H9 (cell line): ENCODE results near the gene ACVR2B. TPM values are rescaled to one million over a fixed set of nuclear protein-coding genes. Genes with fewer than 3 reads are reported as not detected.

ENCODE experiments used
- DNase-seq: peaks from one replicate; pipeline ENCODE4 v3.0.0-alpha.2; 2017
- H2AFZ ChIP-seq: one replicate; pipeline ENCODE4 v1.6.1; 2013; ENCODE audit warnings: mild to moderate bottlenecking, low read length, control low read depth, moderate library complexity
- H2AK5ac ChIP-seq: 2 replicates; pipeline ENCODE4 v1.6.1; 2013; ENCODE audit warnings: low read length, control low read depth, mixed read lengths; ENCODE audit not compliant: insufficient read length
- H2BK120ac ChIP-seq: one replicate; pipeline ENCODE4 v1.6.1; 2013; ENCODE audit warnings: low read depth, mild to moderate bottlenecking, low read length, control low read depth, inconsistent platforms; ENCODE audit not compliant: poor library complexity, severe bottlenecking
- H2BK12ac ChIP-seq: 2 replicates; pipeline ENCODE4 v1.6.1; 2013; ENCODE audit warnings: low read length, control low read depth, mixed read lengths, low read depth; ENCODE audit not compliant: insufficient read length
- H2BK15ac ChIP-seq: 2 replicates; pipeline ENCODE4 v1.6.1; 2013; ENCODE audit warnings: low read depth, low read length, control low read depth
- H2BK20ac ChIP-seq: one replicate; pipeline ENCODE4 v1.6.1; 2013; ENCODE audit warnings: low read depth, mild to moderate bottlenecking, low read length, control low read depth, inconsistent platforms; ENCODE audit not compliant: poor library complexity, severe bottlenecking
- H2BK5ac ChIP-seq: 2 replicates; pipeline ENCODE4 v1.6.1; 2013; ENCODE audit warnings: low read length, control low read depth, mixed read lengths; ENCODE audit not compliant: insufficient read length
- H3K14ac ChIP-seq: 2 replicates; pipeline ENCODE4 v1.6.1; 2013; ENCODE audit warnings: low read length, control low read depth; ENCODE audit not compliant: insufficient read depth
- H3K18ac ChIP-seq: 2 replicates; pipeline ENCODE4 v1.6.1; 2013; ENCODE audit warnings: low read depth, mild to moderate bottlenecking, mixed read lengths, low read length, control low read depth; ENCODE audit not compliant: insufficient read length
- H3K23ac ChIP-seq: 2 replicates; pipeline ENCODE4 v1.6.1; 2013; ENCODE audit warnings: low read length, control low read depth, mixed read lengths, low read depth; ENCODE audit not compliant: insufficient read length
- H3K23me2 ChIP-seq: 2 replicates; pipeline ENCODE4 v1.6.1; 2013; ENCODE audit warnings: low read depth, mild to moderate bottlenecking, mixed read lengths, low read length, control low read depth; ENCODE audit not compliant: insufficient read length, poor library complexity, severe bottlenecking
- H3K27ac ChIP-seq: 2 replicates; pipeline ENCODE4 v1.5.1; 2013; ENCODE audit warnings: low read length, control low read depth, mixed read lengths, low read depth; ENCODE audit not compliant: insufficient read length
- H3K27me3 ChIP-seq: 2 replicates; pipeline ENCODE4 v1.6.1; 2013; ENCODE audit warnings: low read length, control low read depth, inconsistent platforms; ENCODE audit not compliant: insufficient read depth
- H3K4ac ChIP-seq: 2 replicates; pipeline ENCODE4 v1.6.1; 2013; ENCODE audit warnings: low read depth, mild to moderate bottlenecking, control low read depth, inconsistent platforms, low read length, moderate library complexity
- H3K4me1 ChIP-seq: 2 replicates; pipeline ENCODE4 v1.6.1; 2013; ENCODE audit warnings: low read length, control low read depth, inconsistent platforms; ENCODE audit not compliant: insufficient read depth
- H3K4me2 ChIP-seq: 2 replicates; pipeline ENCODE4 v1.6.1; 2013; ENCODE audit warnings: low read length, control low read depth, mixed read lengths; ENCODE audit not compliant: insufficient read length, insufficient read depth
- H3K56ac ChIP-seq: 2 replicates; pipeline ENCODE4 v1.6.1; 2013; ENCODE audit warnings: low read depth, mild to moderate bottlenecking, mixed read lengths, low read length, control low read depth; ENCODE audit not compliant: insufficient read length
- H3K79me1 ChIP-seq: 2 replicates; pipeline ENCODE4 v1.6.1; 2013; ENCODE audit warnings: low read depth, mild to moderate bottlenecking, moderate library complexity, low read length, control low read depth, inconsistent platforms; ENCODE audit not compliant: insufficient read depth, poor library complexity, severe bottlenecking
- H3K79me2 ChIP-seq: 2 replicates; pipeline ENCODE4 v1.6.1; 2013; ENCODE audit warnings: low read length, control low read depth, inconsistent platforms; ENCODE audit not compliant: insufficient read depth
- H3K9ac ChIP-seq: 2 replicates; pipeline ENCODE4 v1.6.1; 2013; ENCODE audit warnings: low read length, control low read depth, mixed read lengths; ENCODE audit not compliant: insufficient read length; ENCODE audit errors: extremely low read depth
- H3K9me3 ChIP-seq: one replicate; pipeline ENCODE4 v1.6.1; 2013; ENCODE audit warnings: low read depth, low read length, inconsistent platforms; ENCODE audit not compliant: control insufficient read depth
- H3T11ph ChIP-seq: one replicate; pipeline ENCODE4 v1.6.1; 2013; ENCODE audit warnings: mild to moderate bottlenecking, low read length, control low read depth, inconsistent platforms
- H4K20me1 ChIP-seq: one replicate; pipeline ENCODE4 v1.6.1; 2013; ENCODE audit not compliant: control insufficient read depth, insufficient read length, insufficient read depth
- H4K5ac ChIP-seq: 2 replicates; pipeline ENCODE4 v1.6.1; 2013; ENCODE audit warnings: low read depth, mild to moderate bottlenecking, mixed read lengths, low read length, control low read depth; ENCODE audit not compliant: insufficient read length
- H4K8ac ChIP-seq: replicated peaks from 2 replicates; pipeline ENCODE4 v1.6.1; 2013; ENCODE audit warnings: low read length, control low read depth, mixed read lengths, low read depth; ENCODE audit not compliant: insufficient read length
- H4K91ac ChIP-seq: 2 replicates; pipeline ENCODE4 v1.6.1; 2013; ENCODE audit warnings: low read depth, mild to moderate bottlenecking, moderate library complexity, mixed read lengths, low read length, control low read depth; ENCODE audit not compliant: insufficient read length
- H3K27ac Mint-ChIP-seq, 3 experiments: 2 replicates in 2 of 3; 3 replicates in 1 of 3; pipeline ENCODE4 v1.8.0; 2020 to 2021; ENCODE audit warnings: mixed read lengths in 3 of 3, mild to moderate bottlenecking in 1 of 3, moderate library complexity in 1 of 3
- H3K27me3 Mint-ChIP-seq: 2 replicates; pipeline ENCODE4 v1.8.0; 2021; ENCODE audit warnings: low read depth, mild to moderate bottlenecking, moderate library complexity, mixed read lengths
- H3K36me3 Mint-ChIP-seq, 3 experiments: 2 replicates in 2 of 3; 3 replicates in 1 of 3; pipeline ENCODE4 v1.8.0; 2020 to 2021; ENCODE audit warnings: low read depth in 3 of 3, mixed read lengths in 3 of 3; ENCODE audit not compliant: insufficient read depth in 1 of 3
- H3K4me1 Mint-ChIP-seq, 2 experiments: 2 replicates each; pipeline ENCODE4 v1.8.0; 2020; ENCODE audit warnings: mixed read lengths in 2 of 2
- H3K4me3 Mint-ChIP-seq, 2 experiments: 2 replicates in 1 of 2; 3 replicates in 1 of 2; pipeline ENCODE4 v1.8.0; 2020 to 2021; ENCODE audit warnings: mild to moderate bottlenecking in 2 of 2, mixed read lengths in 2 of 2, moderate library complexity in 1 of 2
- H3K9me3 Mint-ChIP-seq, 2 experiments: 2 replicates in 1 of 2; 3 replicates in 1 of 2; pipeline ENCODE4 v1.8.0; 2020; ENCODE audit warnings: mild to moderate bottlenecking in 2 of 2, mixed read lengths in 2 of 2, moderate library complexity in 1 of 2
- WGBS: extraction: QIAGEN DNeasy Blood & Tissue Kit; methylation state at CpG from one replicate; pipeline ENCODE4 v1.1.7; 2013; ENCODE audit warnings: missing lambda C conversion rate, low lambda C conversion rate, mixed read lengths; ENCODE audit not compliant: insufficient read length; ENCODE audit errors: extremely low coverage; 5-methylcytosine and 5-hydroxymethylcytosine counted together
- total RNA-seq: library from RNA; stranded (reverse); gene quantifications from 2 replicates; pipeline ENCODE4 v1.2.1, GENCODE V29; 2021
- TF ChIP-seq, protein P1 (sequence below): fragments of 200-600 bp; sonication (generic); conservative IDR thresholded peaks from 3 replicates; pipeline ENCODE4 v1.8.0; 2021; ENCODE audit warnings: antibody characterized with exemption, mild to moderate bottlenecking

The ACVR2B gene
- total RNA-seq, 1 experiment from 2014 or later: 105 TPM

- Histone ChIP-seq H3K4me1 (no peaks in the 10 kb centered on the region), H4K91ac (no peak overlapping the region), H2BK5ac (no peak overlapping the region), H3K23me2 (no peaks in the 10 kb centered on the region), H3K56ac (no peak overlapping the region), H3K27me3 (no peaks in the 10 kb centered on the region), H3K4me2 (no peak overlapping the region), H2AK5ac (no peak overlapping the region), H3K27ac (no peak overlapping the region), H3K79me2 (peaks cover 3% of the 10 kb centered on the region; the same call in 1 of the 2 replicates), H2BK12ac (no peak overlapping the region), H3K23ac (no peak overlapping the region), H3K79me1 (no peaks in the 10 kb centered on the region), H3K4ac (no peak overlapping the region), H2AFZ (no peak overlapping the region), H3K18ac (no peak overlapping the region), H3K14ac (no peak overlapping the region), H3T11ph (no peak overlapping the region), H4K8ac (no peak overlapping the region), H4K5ac (no peak overlapping the region), H3K9ac (no peak overlapping the region), H2BK20ac (no peak overlapping the region), H2BK15ac (no peak overlapping the region), H3K9me3 (no peaks in the 10 kb centered on the region), H4K20me1 (peaks cover 2% of the 10 kb centered on the region), H2BK120ac (no peak overlapping the region)
- TF ChIP-seq, protein P1, sequence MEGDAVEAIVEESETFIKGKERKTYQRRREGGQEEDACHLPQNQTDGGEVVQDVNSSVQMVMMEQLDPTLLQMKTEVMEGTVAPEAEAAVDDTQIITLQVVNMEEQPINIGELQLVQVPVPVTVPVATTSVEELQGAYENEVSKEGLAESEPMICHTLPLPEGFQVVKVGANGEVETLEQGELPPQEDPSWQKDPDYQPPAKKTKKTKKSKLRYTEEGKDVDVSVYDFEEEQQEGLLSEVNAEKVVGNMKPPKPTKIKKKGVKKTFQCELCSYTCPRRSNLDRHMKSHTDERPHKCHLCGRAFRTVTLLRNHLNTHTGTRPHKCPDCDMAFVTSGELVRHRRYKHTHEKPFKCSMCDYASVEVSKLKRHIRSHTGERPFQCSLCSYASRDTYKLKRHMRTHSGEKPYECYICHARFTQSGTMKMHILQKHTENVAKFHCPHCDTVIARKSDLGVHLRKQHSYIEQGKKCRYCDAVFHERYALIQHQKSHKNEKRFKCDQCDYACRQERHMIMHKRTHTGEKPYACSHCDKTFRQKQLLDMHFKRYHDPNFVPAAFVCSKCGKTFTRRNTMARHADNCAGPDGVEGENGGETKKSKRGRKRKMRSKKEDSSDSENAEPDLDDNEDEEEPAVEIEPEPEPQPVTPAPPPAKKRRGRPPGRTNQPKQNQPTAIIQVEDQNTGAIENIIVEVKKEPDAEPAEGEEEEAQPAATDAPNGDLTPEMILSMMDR: peak; percentile 87
- H3K27me3 Mint-ChIP-seq: no peaks in the 10 kb centered on the region; the same call in 1 of the 2 replicates
- peaks cover under 1 to 6% of the 10 kb centered on the region in 2 experiments; a peak in 3 of 4 replicates for H3K4me1 Mint-ChIP-seq
- no CpG with 5 or more reads among the region's 10 CpGs for WGBS
- H3K4me3 Mint-ChIP-seq: no peak overlapping the region
- no peaks in the 10 kb centered on the region for H3K9me3 Mint-ChIP-seq
- peak; percentile 53 for DNase-seq
- peak overlapping the region in 1 of 3 experiments; percentile 86; a peak in 2 of 7 replicates for H3K27ac Mint-ChIP-seq
- peaks cover 41 to 66% (median 65%) of the 10 kb centered on the region in 3 experiments for H3K36me3 Mint-ChIP-seq
These were observed 25.9 kb downstream of the ACVR2B start for GRCh38 chr3:38479431-38480092.
